Eye (tissue), 1 donor: ENCODE measurements around the gene NOS1.

Source experiments
- DNase-seq: peaks from one replicate; pipeline ENCODE4 v3.0.0-alpha.2; 2015

NOS1 gene

DNA sequence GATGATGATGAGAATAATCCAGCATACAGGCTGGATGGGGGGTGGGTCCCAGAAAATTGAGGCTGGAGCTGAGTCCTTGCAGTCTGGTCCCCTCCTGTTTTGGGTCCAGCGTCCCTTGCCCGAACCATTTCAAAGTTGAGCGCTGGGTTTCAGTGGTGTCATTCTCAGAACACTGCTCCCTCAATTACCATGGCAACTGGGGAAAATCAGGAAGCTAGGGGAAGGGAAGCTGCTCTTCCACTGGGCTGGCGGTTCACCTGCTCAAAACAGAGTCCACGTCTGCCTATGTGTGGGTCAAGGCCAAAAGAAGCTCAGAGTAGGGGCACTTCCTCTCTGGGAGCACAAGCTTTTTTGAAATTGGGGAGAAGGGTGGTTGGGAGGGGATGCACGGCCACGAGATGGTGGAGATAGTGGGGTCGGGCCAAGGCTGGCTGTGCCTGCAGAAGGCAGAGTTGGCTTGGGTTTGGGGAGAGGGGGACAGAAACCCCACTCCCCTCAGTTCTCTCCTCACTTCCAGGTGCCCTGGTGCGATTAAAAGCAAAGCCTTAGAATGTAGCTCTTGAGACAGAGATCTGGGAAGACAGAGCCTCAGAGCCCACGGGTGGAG, 1.7 kb upstream of the NOS1 start:
- DNase-seq: no peak

- DNase-seq: no peak
Observed at GRCh38 chr12:117362391-117362790, 965 bp upstream of the NOS1 start.

DNA sequence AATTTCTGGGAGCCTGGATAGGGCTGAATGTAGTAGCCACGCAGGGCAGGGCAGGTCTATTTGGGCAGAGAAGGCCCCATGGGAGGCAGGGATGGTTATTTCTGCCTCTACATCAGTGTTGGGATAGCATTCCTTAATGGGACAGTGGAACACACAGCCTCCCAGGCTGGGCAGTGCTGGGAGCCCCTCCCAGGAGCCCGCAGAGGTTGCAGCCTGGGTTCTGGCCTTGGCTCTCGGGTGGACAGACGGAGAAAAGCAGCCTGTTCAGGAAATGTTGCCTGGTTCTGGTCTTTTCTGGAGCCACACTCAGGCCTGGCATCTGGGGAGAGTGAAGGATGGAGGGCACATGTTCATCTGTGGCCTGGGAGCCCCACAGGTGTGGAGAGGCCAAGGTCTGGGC, 479 bp upstream of the NOS1 start:
- no peak for DNase-seq

DNA sequence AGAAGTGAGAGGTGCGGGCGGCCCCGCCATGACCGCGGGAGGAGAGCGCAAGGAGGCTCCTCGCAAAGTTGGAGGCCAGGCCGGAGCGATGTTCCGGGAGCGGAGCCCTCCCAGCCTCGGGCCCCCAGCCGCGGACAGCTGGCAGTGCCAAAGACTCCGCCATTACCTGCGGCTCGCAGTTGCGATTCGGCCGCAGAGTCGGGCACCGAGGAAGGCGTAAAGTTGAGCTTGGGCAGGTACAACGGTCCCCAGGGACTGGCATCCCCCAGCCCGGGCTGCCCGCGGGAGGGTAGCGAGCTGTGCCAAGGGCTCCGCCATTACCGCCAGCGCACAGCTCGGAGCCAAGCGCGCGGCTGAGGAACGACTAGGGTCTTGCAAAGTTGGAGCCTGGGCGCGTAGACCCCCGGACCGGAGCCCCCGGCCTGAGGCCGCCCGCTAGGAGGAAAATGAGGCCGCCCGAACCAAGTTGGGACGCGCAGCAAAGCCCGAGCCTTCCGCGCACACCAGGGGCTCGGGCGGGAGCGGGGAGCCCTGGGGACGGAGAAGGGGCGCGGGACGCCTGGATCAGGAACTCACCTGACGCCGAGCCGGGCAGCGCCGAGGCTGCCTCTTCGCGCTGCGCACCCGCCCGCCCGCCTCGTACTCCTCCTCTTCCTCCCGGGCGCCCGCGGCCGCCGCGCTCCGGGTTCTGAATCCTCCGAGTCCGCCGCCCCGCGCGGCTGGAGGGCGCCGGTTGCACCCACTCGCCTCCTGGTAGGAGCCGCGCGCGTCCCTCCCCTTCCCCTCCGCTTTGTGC, 677 bp downstream of the NOS1 start:
- DNase-seq: peak; percentile 35

GRCh38 chr12:117360222-117360550, 1.2 kb downstream of the NOS1 start:
- DNase-seq: no peak

DNA sequence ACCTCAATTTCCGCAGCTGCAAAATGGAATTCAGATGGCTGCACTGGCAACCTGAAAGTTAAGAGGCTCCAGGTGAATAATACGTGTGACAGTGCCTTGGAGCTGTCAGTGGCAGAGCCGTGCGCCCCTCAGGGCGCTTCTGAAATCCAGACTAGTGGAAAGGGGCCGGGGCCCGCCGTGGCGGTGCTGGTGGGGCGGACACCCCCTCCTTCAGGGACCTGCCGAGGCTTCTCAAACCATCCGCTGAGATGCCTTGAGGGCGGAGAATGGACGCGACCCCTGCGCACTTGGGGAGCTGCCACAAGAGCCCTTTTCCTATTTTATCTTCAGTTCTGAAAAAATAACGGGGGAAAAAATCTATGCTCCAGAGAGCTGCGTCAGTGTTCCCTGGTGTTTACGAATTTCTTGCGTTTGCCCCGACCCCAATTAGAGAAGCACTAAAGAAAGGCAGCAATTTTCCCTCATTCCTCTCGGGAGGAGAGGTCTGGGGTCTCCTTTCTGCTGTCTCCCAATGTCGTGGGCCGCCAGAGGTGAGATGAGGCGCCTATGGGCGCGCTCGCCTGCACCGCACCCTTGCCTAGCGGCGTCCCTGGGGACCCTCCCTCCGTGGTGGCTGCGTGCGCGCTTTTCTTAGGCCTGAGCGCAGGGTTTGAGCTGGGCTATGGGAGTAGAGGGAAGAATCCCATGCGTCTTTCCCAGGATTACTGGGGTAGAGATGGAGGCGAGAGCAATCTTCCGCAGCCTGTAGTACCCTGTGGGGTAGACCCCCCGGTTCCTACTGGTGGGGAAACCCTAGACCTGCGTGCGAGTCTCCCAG, 2.2 kb downstream of the NOS1 start:
- no peak for DNase-seq

- no peak for DNase-seq
Observed at GRCh38 chr12:117356048-117356447, 5.4 kb downstream of the NOS1 start.

- no peak for DNase-seq
Observed at GRCh38 chr12:117352883-117353282, 8.5 kb downstream of the NOS1 start.

DNA sequence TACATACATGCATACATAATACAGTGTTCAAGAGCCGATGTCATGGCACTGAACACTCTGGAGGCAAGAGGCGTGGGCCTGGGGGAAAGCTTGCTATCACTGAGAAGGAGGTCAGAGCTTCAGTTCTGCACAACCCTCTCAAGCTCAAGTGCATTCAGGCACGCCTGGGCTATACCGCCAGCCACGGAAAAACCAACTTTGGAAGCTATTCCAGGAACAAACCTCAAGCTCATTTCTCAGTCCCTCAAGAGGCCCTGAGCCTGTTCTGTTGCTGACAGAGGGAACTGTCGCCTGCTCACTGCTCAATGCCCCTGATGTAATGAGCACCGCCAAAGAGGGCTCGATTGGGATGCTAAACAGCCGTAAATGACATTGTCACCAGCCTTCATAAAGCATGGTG, 9.2 kb downstream of the NOS1 start:
- DNase-seq: no peak

GRCh38 chr12:117350140-117350539, 11.3 kb downstream of the NOS1 start:
- no peak for DNase-seq

GRCh38 chr12:117347588-117347987, 13.8 kb downstream of the NOS1 start:
- no peak for DNase-seq

DNA sequence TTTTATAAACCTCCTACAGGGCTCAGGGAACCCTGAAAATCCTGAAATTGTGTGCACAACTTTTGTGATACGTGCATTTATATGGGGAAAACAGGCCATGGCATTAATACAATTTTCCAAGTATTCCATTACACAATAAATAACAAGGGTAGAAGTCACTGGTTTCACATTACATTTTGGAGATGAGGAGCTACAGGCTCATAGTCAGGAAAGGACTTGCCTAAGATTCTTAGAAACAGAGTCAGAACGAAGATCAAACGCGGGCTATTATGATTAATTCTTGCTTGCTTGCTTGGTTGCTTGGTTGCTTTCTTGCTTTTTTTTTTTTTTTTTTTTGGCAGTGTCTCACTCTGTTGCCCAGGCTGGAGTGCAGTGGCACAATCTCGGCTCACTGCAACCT, 16.7 kb downstream of the NOS1 start:
- no peak for DNase-seq

DNA sequence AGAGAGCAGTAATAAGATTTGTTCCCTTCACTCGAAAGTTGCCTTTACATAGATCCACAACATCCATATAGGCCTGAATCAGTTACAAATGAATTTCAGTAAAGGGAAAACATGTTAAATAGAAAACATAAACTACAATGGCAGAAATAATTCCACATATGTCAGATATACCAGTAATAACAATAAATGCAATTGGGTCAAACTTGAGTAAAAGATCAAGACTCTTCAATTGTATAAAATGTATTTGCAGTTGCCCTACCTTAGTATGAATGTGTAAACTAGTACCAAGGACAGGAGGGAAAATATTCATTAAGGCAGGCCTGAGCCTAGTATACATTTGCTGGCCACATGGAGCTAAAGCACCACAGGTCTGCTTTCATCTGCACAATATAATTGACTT, 17.6 kb downstream of the NOS1 start:
- no peak for DNase-seq

DNA sequence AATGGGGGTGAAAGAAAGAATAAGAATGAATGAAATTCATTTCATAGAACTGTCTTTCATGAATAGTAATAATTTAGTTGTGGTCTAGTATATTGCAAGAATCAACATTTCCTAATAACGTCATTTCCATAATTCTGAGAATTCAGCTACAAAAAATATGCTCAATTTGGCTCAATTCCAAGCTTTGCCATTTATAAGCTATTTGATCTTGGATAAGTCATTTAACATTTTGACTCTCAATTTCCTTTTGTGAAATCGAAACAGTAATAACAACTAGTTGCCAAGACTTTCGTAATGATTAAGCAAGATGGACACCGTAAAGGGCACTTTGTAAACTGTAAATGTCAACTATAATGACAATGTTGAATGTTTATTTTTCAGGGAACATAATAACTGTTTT, 18.1 kb downstream of the NOS1 start:
- no peak for DNase-seq

- DNase-seq: no peak
Observed at GRCh38 chr12:117342682-117343081, 18.7 kb downstream of the NOS1 start.

DNA sequence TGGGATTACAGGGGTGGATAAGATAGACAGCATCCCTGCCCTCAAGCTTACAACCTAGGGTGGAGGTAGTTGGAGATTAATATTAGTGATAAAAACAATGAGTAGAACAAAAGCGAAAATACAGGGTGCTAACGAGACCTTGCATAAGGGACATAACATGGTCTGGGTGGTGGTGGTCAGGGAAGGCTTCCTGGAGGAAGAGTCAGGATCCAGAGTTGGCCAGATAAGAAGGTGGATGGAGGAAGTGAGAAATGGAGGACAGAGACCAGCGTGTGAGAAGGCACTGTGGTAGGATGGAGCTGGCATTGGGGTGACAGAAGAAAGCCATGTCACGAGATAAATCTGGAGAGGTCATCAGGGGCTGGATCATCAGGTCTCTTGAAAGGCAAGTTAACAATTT, 19.2 kb downstream of the NOS1 start:
- DNase-seq: no peak

GRCh38 chr12:117339104-117339503, 22.3 kb downstream of the NOS1 start:
- DNase-seq: no peak

GRCh38 chr12:117334855-117335587, 26.4 kb downstream of the NOS1 start:
- DNase-seq: peak; percentile 27

- peak; percentile 43 for DNase-seq
Observed at GRCh38 chr12:117334051-117334450, 27.4 kb downstream of the NOS1 start.

GRCh38 chr12:117333331-117333881, 28.0 kb downstream of the NOS1 start:
- peak; percentile 85 for DNase-seq

GRCh38 chr12:117331691-117332090, 29.7 kb downstream of the NOS1 start:
- no peak for DNase-seq

- no peak for DNase-seq
Observed at GRCh38 chr12:117330441-117331113, 30.8 kb downstream of the NOS1 start.
